CD8-positive, alpha-beta memory T cell (primary cell): ENCODE results near the gene CTBS. TPM values are rescaled to one million over a fixed set of nuclear protein-coding genes. Genes with fewer than 3 reads are reported as not detected.
A peak's percentile ranks its signal among the peaks of the same experiment; 100 is the strongest.
"Not testable (repeated sequence)": the region's sequence is repeated elsewhere in the genome, so short reads cannot be mapped to it uniquely, and the experiment has no call there.

ENCODE experiments used
- CTCF ChIA-PET: fragments of 350-600 bp; sonication (Branson Sonifier 250); formaldehyde crosslinking; loops from one replicate; lab custom pipeline; 2021; ENCODE audit warnings: antibody characterized with exemption; lab: Charles Lee
- POLR2A ChIA-PET: fragments of 350-600 bp; sonication (Branson Sonifier 250); formaldehyde crosslinking; loops from one replicate; lab custom pipeline; 2021; ENCODE audit warnings: antibody characterized with exemption; lab: Charles Lee
- DNase-seq, 5 donors: peaks; one replicate each; pipeline versions ENCODE4 v3.0.0 to v3.0.0-alpha.2; 2020 to 2022; ENCODE audit warnings: mixed read lengths in 1 of 5
- H3K27ac ChIP-seq: one replicate; pipeline ENCODE4 v1.7.0; 2013; ENCODE audit warnings: low read depth, mild to moderate bottlenecking, low read length, moderate library complexity
- H3K27me3 ChIP-seq: 2 replicates; pipeline ENCODE4 v1.7.0; 2013; ENCODE audit warnings: low read length, mild to moderate bottlenecking; ENCODE audit not compliant: insufficient read depth, poor library complexity, severe bottlenecking
- H3K36me3 ChIP-seq: 2 replicates; pipeline ENCODE4 v1.7.0; 2013; ENCODE audit warnings: mild to moderate bottlenecking, low read length, moderate library complexity; ENCODE audit not compliant: insufficient read depth
- H3K4me1 ChIP-seq: 2 replicates; pipeline ENCODE4 v1.7.0; 2013; ENCODE audit warnings: mild to moderate bottlenecking, low read length, moderate library complexity; ENCODE audit not compliant: insufficient read depth
- H3K4me3 ChIP-seq: 2 replicates; pipeline ENCODE4 v1.7.0; 2013; ENCODE audit warnings: mild to moderate bottlenecking, low read length
- H3K9me3 ChIP-seq: 2 replicates; pipeline ENCODE4 v1.7.0; 2013; ENCODE audit warnings: mild to moderate bottlenecking, low read length
- H3K27ac Mint-ChIP-seq, 8 donors: one replicate each; pipeline ENCODE4 v1.8.0; 2020 to 2021; ENCODE audit warnings: mixed read lengths in 8 of 8, mild to moderate bottlenecking in 6 of 8, inconsistent platforms in 3 of 8, moderate library complexity in 3 of 8
- H3K27me3 Mint-ChIP-seq, 2 donors: one replicate each; pipeline ENCODE4 v1.8.0; 2020 to 2021; ENCODE audit warnings: mixed read lengths in 2 of 2, mild to moderate bottlenecking in 1 of 2, moderate library complexity in 1 of 2
- H3K36me3 Mint-ChIP-seq, 3 donors: one replicate each; pipeline ENCODE4 v1.8.0; 2020 to 2021; ENCODE audit warnings: mixed read lengths in 3 of 3, inconsistent platforms in 1 of 3, mild to moderate bottlenecking in 1 of 3
- H3K4me1 Mint-ChIP-seq, 3 donors: one replicate each; pipeline ENCODE4 v1.8.0; 2020 to 2021; ENCODE audit warnings: mixed read lengths in 3 of 3, inconsistent platforms in 1 of 3, mild to moderate bottlenecking in 1 of 3
- H3K4me3 Mint-ChIP-seq, 7 donors: one replicate each; pipeline ENCODE4 v1.8.0; 2020 to 2021; ENCODE audit warnings: mixed read lengths in 7 of 7, mild to moderate bottlenecking in 6 of 7, moderate library complexity in 4 of 7, inconsistent platforms in 2 of 7
- H3K9me3 Mint-ChIP-seq, 5 donors: one replicate each; pipeline ENCODE4 v1.8.0; 2020 to 2022; ENCODE audit warnings: mixed read lengths in 5 of 5, mild to moderate bottlenecking in 3 of 5, moderate library complexity in 2 of 5, inconsistent platforms in 1 of 5
- polyA plus RNA-seq: library from polyadenylated mRNA; unstranded; fragments of 300-500 nt; fragmentation: Illumina TruSeq; gene quantifications from one replicate; pipeline ENCODE4 v1.2.3, GENCODE V29; 2021
- total RNA-seq, 2 experiments: library from RNA; stranded (reverse); gene quantifications; one replicate each; pipeline ENCODE4 v1.2.3, GENCODE V29; 2021

CTBS gene
- total and polyA plus RNA-seq, 3 experiments from 2014 or later: 8.8 to 18.3 (median 9.1) TPM

DNA sequence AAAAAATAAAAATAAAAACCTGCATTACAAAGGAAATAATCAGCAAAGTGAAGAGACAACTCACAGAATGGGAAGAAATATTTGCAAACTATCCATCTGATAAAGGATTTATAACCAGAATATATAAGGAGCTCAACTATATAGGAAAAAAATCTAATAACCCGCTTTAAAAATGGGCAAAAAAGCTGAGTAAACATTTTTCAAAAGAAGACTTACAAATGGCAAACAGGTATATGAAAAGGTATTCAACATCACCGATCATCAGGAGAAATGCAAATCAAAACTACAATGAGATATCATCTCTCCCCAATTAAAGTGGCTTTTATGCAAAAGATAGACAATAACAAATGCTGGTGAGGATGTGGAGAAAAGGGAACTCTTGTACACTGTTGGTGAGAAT lies 64.1 kb downstream of the CTBS start:
- Histone ChIP-seq H3K27me3 (no peaks in the 10 kb centered on the region), H3K4me3 (no peak overlapping the region), H3K36me3 (no peaks in the 10 kb centered on the region), H3K9me3 (no peaks in the 10 kb centered on the region), H3K4me1 (peaks cover 6% of the 10 kb centered on the region), H3K27ac (no peak overlapping the region)
- Mint-ChIP-seq H3K27me3 (no peaks in the 10 kb centered on the region), H3K4me1 (peaks cover 12 to 16% (median 12%) of the 10 kb centered on the region in 3 donors), H3K36me3 (peaks cover 0 to 12% (median 0%) of the 10 kb centered on the region in 3 donors), H3K4me3 (peak overlapping the region in 1 of 7 donors; percentile 25), H3K27ac (no peak overlapping the region), H3K9me3 (peaks cover 0 to 5% (median 0%) of the 10 kb centered on the region in 5 donors)
- ChIA-PET POLR2A (no interaction called here), CTCF (interaction anchor here (1.1 kb wide), 1 partner anchor 20 kb away, joined by 3 read pairs; no protein-coding TSS in a partner anchor)
- DNase-seq: no peak

DNA sequence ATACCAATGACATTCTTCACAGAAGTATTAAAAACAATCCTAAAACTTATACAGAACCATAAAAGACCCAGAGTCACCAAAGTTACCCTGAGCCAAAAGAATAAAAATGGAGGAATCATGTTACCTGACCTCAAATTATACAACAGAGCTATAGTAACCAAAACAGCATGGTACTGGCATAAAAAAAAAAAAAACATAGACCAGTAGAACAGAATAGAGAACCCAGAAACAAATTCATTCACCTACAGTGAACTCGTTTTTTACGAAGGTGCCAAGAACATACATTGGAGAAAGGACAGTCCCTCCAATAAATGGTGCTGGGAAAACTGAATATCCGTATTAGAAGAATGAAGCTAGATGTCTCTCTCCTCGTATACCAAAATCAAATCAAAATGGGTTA lies 65.2 kb downstream of the CTBS start:
- Histone ChIP-seq H3K4me1 (peaks cover 15% of the 10 kb centered on the region), H3K4me3 (no peak overlapping the region), H3K36me3 (no peaks in the 10 kb centered on the region), H3K9me3 (no peaks in the 10 kb centered on the region), H3K27me3 (no peaks in the 10 kb centered on the region), H3K27ac (no peak overlapping the region)
- Mint-ChIP-seq H3K4me3 (no peak overlapping the region), H3K9me3 (peaks cover 0 to 5% (median 0%) of the 10 kb centered on the region in 5 donors), H3K4me1 (peaks cover 23 to 27% (median 24%) of the 10 kb centered on the region in 3 donors), H3K27ac (no peak overlapping the region), H3K36me3 (peaks cover 0 to 14% (median 0%) of the 10 kb centered on the region in 3 donors), H3K27me3 (no peaks in the 10 kb centered on the region)
- no peak for DNase-seq
- ChIA-PET POLR2A (interaction anchor here (0.6 kb wide), 1 partner anchor 413 kb away, joined by 3 read pairs; no protein-coding TSS in a partner anchor), CTCF (no interaction called here)

DNA sequence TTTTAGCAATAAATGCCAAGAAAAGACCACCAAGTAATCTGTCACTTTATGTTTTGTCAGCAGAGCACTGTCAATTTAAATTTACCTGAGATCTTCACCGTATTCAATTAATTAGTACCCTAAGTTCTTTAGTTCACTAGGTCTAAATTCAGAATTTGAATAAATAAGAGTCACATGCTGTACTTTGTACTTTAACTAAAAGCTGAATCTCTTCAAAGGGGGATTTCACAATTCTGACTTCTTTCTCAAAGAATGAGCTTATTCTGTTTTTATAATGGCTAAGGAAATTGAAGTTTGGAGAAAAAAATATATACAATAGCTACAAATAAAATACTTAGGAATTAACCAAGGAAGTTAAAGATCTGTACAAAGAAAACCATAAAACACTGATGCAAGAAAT lies 65.7 kb downstream of the CTBS start:
- Mint-ChIP-seq H3K4me1 (peaks cover 28 to 32% (median 29%) of the 10 kb centered on the region in 3 donors), H3K4me3 (peak overlapping the region in 4 of 7 donors; percentile 6 to 75 (median 38)), H3K36me3 (peaks cover 0 to 14% (median 0%) of the 10 kb centered on the region in 3 donors), H3K27ac (peak overlapping the region in 3 of 8 donors; percentile 21 to 51 (median 22)), H3K27me3 (no peaks in the 10 kb centered on the region), H3K9me3 (peaks cover 0 to 5% (median 0%) of the 10 kb centered on the region in 5 donors)
- ChIA-PET CTCF (no interaction called here), POLR2A (no interaction called here)
- Histone ChIP-seq H3K4me1 (peaks cover 20% of the 10 kb centered on the region), H3K9me3 (no peaks in the 10 kb centered on the region), H3K4me3 (no peak overlapping the region), H3K27ac (no peak overlapping the region), H3K27me3 (no peaks in the 10 kb centered on the region), H3K36me3 (no peaks in the 10 kb centered on the region)
- no peak for DNase-seq

DNA sequence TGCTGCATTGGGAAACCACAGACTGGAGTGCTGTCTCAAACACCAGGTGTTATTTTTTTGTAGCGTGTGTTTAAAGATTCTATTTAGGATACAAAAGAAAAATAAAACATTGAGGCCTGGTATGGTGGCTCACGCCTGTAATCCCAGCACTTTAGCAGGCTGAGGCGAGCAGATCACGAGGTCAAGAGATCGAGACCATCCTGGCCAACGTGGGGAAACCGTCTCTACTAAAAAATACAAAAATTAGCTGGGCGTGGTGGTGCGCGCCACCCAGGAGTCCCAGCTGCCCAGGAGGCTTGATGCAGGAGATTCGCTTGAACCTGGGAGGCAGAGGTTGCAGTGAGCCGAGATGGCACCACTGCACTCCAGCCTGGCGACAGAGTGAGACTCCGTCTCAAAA lies 66.4 kb downstream of the CTBS start:
- peaks cover 35 to 39% (median 35%) of the 10 kb centered on the region in 3 donors for H3K4me1 Mint-ChIP-seq
- H3K9me3 Mint-ChIP-seq, H3K4me3 ChIP-seq, DNase-seq, H3K36me3 ChIP-seq, H3K27me3 ChIP-seq, POLR2A ChIA-PET, H3K9me3 ChIP-seq, CTCF ChIA-PET, H3K27me3 Mint-ChIP-seq: not testable (repeated sequence)
- H3K4me1 ChIP-seq: peaks cover 26% of the 10 kb centered on the region
- H3K4me3 Mint-ChIP-seq: peak overlapping the region in 1 of 7 donors; percentile 75
- H3K27ac ChIP-seq: peak overlapping the region; percentile 77
- peaks cover 0 to 14% (median 0%) of the 10 kb centered on the region in 3 donors for H3K36me3 Mint-ChIP-seq
- H3K27ac Mint-ChIP-seq: peak overlapping the region in 1 of 8 donors; percentile 51

DNA sequence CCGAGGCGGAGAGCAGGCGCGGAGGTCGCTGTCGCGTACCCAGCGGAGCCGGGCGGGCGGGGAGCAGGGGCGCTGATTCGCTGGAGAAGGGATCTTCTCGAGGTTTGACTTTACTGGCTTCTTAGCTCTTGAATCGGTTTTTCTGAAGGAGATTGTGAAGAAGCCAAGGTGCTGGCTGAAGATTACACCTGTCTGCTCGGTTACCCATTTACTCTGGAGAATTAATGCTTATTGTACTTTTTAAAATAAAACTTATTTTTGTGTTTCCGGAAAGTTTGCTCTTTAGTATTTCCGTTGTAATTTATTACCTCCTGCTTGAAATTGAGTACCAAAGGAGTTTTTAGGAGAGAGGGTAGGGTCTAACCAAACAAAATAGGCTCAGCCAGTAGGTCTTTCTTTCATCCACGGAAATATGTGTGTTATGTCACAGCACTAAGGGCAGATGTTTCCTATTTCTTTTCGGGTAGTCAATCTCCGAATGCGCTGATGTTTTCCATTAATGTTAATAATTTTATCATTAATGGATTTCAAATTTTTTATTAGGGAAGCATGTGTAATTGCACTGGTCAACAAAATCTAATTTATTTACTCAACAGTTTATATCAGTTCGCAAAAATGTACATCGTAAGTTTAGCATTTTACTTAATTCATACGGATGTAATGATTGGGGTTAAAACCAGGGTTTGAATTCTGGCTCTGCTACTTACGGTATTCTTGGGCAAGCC lies 67.3 kb downstream of the CTBS start:
- ChIA-PET POLR2A (interaction anchor here (0.5 to 2.4 kb wide), 5 partner anchors 27 to 67 kb away, joined by 3 to 32 read pairs (median 5); partner anchors contain the start of genes CTBS and RPF1), CTCF (interaction anchor here (1.0 to 2.5 kb wide), 8 partner anchors 9 to 366 kb away, joined by 3 to 12 read pairs (median 6); partner anchors contain the start of genes CTBS and PRKACB)
- Mint-ChIP-seq H3K9me3 (peaks cover 0 to 5% (median 0%) of the 10 kb centered on the region in 5 donors), H3K27ac (peak overlapping the region; percentile 94 to 100 (median 97)), H3K36me3 (peaks cover 0 to 14% (median 0%) of the 10 kb centered on the region in 3 donors), H3K4me3 (peak overlapping the region; percentile 95 to 99 (median 97)), H3K27me3 (no peaks in the 10 kb centered on the region), H3K4me1 (peaks cover 38 to 46% (median 40%) of the 10 kb centered on the region in 3 donors)
- Histone ChIP-seq H3K4me3 (peak overlapping the region; percentile 91), H3K36me3 (no peaks in the 10 kb centered on the region), H3K27me3 (no peaks in the 10 kb centered on the region), H3K4me1 (peaks cover 32% of the 10 kb centered on the region), H3K9me3 (no peaks in the 10 kb centered on the region), H3K27ac (peak overlapping the region; percentile 77)
- no peak for DNase-seq

DNA sequence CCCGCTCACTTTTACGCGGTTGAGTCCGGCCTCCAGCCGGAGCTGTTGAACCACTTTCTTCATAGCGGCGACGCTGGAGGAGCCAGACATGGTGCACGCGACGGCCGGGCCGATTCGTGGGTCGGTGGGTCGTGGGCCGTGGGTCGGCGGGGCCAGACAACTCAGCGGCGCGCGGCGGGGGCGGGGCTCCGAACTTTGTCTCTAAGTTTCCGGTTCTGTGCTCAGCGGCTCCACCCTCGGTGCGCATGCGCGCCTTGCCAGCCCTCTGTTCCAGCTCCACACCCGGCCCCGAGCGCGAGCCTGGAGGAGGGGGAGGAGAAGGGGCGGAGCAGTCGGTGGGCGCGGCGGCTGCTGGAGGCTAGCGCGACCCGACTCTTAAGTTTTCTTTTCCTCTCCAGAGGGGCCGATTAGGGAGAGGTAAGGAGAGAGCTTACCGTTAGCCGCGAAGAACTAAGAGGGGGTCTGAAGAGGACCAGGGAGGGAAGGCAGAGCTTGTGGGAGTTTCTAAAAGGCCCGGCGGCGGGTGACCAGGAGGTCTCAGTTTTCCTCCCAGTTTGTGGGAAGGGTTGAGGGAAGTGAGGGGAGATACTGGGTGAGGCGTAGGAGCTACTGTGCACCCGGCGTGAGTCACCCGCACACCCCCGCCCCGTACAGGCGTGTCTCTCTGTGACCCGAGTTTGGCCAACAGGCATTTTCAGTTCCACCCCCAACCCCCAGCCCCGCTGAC lies 68.1 kb downstream of the CTBS start, which contains the start of the genes GNG5 and SPATA1:
Gene GNG5, minus strand, starts transcription at position 580 of the 727 bp plus-strand sequence. Its CDS starts 490 bp downstream, at position 90.
Gene SPATA1, plus strand, starts transcription at position 385 of the 727 bp plus-strand sequence. CDS start 9,974 bp downstream, outside the sequence.
- Mint-ChIP-seq H3K27me3 (no peaks in the 10 kb centered on the region), H3K36me3 (peaks cover 0 to 17% (median 3%) of the 10 kb centered on the region in 3 donors), H3K4me1 (peaks cover 45 to 54% (median 46%) of the 10 kb centered on the region in 3 donors), H3K27ac (peak within 1 kb of the TSS; percentile 94 to 100 (median 97)), H3K9me3 (peaks cover 0 to 5% (median 0%) of the 10 kb centered on the region in 5 donors), H3K4me3 (peak within 1 kb of the TSS; percentile 95 to 99 (median 97))
- CTCF ChIA-PET: interaction anchor here (1.0 to 2.5 kb wide), 8 partner anchors 8 to 365 kb away, joined by 3 to 12 read pairs (median 6); partner anchors contain the start of genes CTBS and PRKACB
- Histone ChIP-seq H3K9me3 (no peaks in the 10 kb centered on the region), H3K27ac (peak within 1 kb of the TSS; percentile 77), H3K27me3 (no peaks in the 10 kb centered on the region), H3K4me3 (peak within 1 kb of the TSS; percentile 91), H3K4me1 (peaks cover 32% of the 10 kb centered on the region), H3K36me3 (no peaks in the 10 kb centered on the region)
- DNase-seq: peak; percentile 95 to 98 (median 96)
- POLR2A ChIA-PET: interaction anchor here (0.5 to 2.4 kb wide), 9 partner anchors 26 to 770 kb away, joined by 3 to 32 read pairs (median 5); partner anchors contain the start of genes BCL10, CTBS, PRKACB and RPF1

DNA sequence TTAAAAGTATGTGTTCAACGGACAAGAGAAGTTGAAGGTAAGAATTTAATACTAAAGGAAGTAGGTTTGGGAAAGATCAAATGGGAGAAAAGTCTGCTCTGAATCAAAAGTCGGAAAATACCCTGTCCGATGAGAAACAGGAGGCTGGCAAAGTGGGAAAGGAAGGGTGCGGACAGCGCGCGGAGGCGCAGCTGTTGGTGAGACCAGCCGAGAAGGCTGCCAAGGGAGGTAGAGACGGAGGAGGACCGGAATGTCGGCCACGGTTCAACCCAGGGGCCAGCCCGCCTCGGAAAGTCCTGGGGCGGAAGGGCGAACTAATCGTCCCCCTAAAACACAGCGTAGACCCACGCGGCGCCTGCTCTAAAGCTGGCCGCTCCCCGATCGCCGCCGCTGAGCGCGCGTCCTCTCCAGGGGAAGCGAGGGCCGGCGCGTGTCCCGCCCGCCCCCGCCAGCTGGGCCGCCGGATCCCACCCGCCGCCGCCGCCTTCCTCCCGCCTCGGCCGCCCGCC lies 68.7 kb downstream of the CTBS start:
- ChIA-PET POLR2A (interaction anchor here (0.6 to 2.4 kb wide), 7 partner anchors 26 to 771 kb away, joined by 3 to 32 read pairs (median 5); partner anchors contain the start of genes BCL10, CTBS, PRKACB and RPF1), CTCF (interaction anchor here (1.0 to 2.5 kb wide), 8 partner anchors 14 to 364 kb away, joined by 3 to 12 read pairs (median 6); partner anchors contain the start of genes CTBS and PRKACB)
- H3K36me3 ChIP-seq: no peaks in the 10 kb centered on the region
- Mint-ChIP-seq H3K36me3 (peaks cover 0 to 23% (median 4%) of the 10 kb centered on the region in 3 donors), H3K4me3 (peak overlapping the region; percentile 95 to 99 (median 97)), H3K27me3 (no peaks in the 10 kb centered on the region), H3K27ac (peak overlapping the region; percentile 94 to 100 (median 97)), H3K9me3 (peaks cover 0 to 5% (median 0%) of the 10 kb centered on the region in 5 donors), H3K4me1 (peaks cover 49 to 60% (median 51%) of the 10 kb centered on the region in 3 donors)
- no peak for DNase-seq
- H3K4me1 ChIP-seq: peaks cover 32% of the 10 kb centered on the region
- H3K27me3 ChIP-seq: no peaks in the 10 kb centered on the region
- H3K27ac ChIP-seq: peak overlapping the region; percentile 77
- H3K9me3 ChIP-seq: no peaks in the 10 kb centered on the region
- H3K4me3 ChIP-seq: peak overlapping the region; percentile 91
